Liver (tissue), 9 donors: ENCODE results near the gene DOCK11. TPM values are rescaled to one million over a fixed set of nuclear protein-coding genes. Genes with fewer than 3 reads are reported as not detected.

Experiments used
- DNase-seq: peaks from one replicate; pipeline ENCODE4 v3.0.0-alpha.2; 2017; ENCODE audit warnings: low spot score
- H3K27ac ChIP-seq, 2 donors: one replicate each; pipeline ENCODE4 v1.7.0; 2013; ENCODE audit warnings: inconsistent platforms in 2 of 2, low read length in 2 of 2, control low read depth in 1 of 2, low read depth in 1 of 2, mild to moderate bottlenecking in 1 of 2
- H3K27me3 ChIP-seq, 4 donors: one replicate each; pipeline versions ENCODE4 v1.6.1 to v1.7.0; 2013; ENCODE audit warnings: low read length in 3 of 4, inconsistent platforms in 1 of 4, mild to moderate bottlenecking in 1 of 4, moderate library complexity in 1 of 4; ENCODE audit not compliant: control insufficient read depth in 4 of 4, insufficient read depth in 4 of 4
- H3K36me3 ChIP-seq, 4 donors: one replicate each; pipeline versions ENCODE4 v1.6.1 to v1.7.0; 2013; ENCODE audit warnings: low read length in 3 of 4, mild to moderate bottlenecking in 3 of 4, low read depth in 1 of 4, moderate library complexity in 1 of 4; ENCODE audit not compliant: control insufficient read depth in 4 of 4, insufficient read depth in 3 of 4
- H3K4me1 ChIP-seq, 4 donors: one replicate each; pipeline versions ENCODE4 v1.6.1 to v1.7.0; 2013; ENCODE audit warnings: low read length in 3 of 4, mild to moderate bottlenecking in 3 of 4, moderate library complexity in 1 of 4; ENCODE audit not compliant: control insufficient read depth in 4 of 4, insufficient read depth in 4 of 4
- H3K4me3 ChIP-seq, 3 donors: one replicate each; pipeline versions ENCODE4 v1.6.1 to v1.7.0; 2013; ENCODE audit warnings: low read length in 3 of 3, control low read depth in 1 of 3, low read depth in 1 of 3, mild to moderate bottlenecking in 1 of 3
- H3K9ac ChIP-seq, 2 donors: one replicate each; pipeline ENCODE4 v1.7.0; 2013; ENCODE audit warnings: low read length in 2 of 2, mild to moderate bottlenecking in 2 of 2, moderate library complexity in 2 of 2, control low read depth in 1 of 2, low read depth in 1 of 2
- H3K9me3 ChIP-seq, 4 donors: one replicate each; pipeline versions ENCODE4 v1.6.1 to v1.7.0; 2013; ENCODE audit warnings: low read length in 3 of 4; ENCODE audit not compliant: control insufficient read depth in 4 of 4
- EGR1 ChIP-seq, 2 donors: IDR thresholded peaks; 2 replicates each; pipeline ENCODE4 v1.6.1; 2016 to 2018; ENCODE audit warnings: antibody characterized with exemption in 2 of 2, low read depth in 2 of 2
- FOXA2 ChIP-seq: IDR thresholded peaks from 2 replicates; pipeline ENCODE4 v1.6.1; 2016; ENCODE audit warnings: antibody characterized with exemption
- GABPA ChIP-seq, 2 donors: IDR thresholded peaks in 1 of 2; conservative IDR thresholded peaks in 1 of 2; 2 replicates each; pipeline ENCODE4 v1.6.1; 2016; ENCODE audit warnings: antibody characterized with exemption in 2 of 2, mild to moderate bottlenecking in 1 of 2, moderate library complexity in 1 of 2
- HNF4A ChIP-seq, 2 donors: conservative IDR thresholded peaks; 2 replicates each; pipeline ENCODE4 v1.6.1; 2016; ENCODE audit warnings: antibody characterized with exemption in 2 of 2, mild to moderate bottlenecking in 2 of 2
- JUND ChIP-seq, 2 donors: IDR thresholded peaks; 2 replicates each; pipeline ENCODE4 v1.6.1; 2016; ENCODE audit warnings: antibody characterized with exemption in 2 of 2
- MAX ChIP-seq: IDR thresholded peaks from 2 replicates; pipeline ENCODE4 v1.6.1; 2016; ENCODE audit warnings: antibody characterized with exemption
- NR2F2 ChIP-seq: IDR thresholded peaks from 2 replicates; pipeline ENCODE4 v1.6.1; 2016; ENCODE audit warnings: antibody characterized with exemption
- RAD21 ChIP-seq, 2 donors: IDR thresholded peaks; 2 replicates each; pipeline ENCODE4 v1.6.1; 2016; ENCODE audit warnings: antibody characterized with exemption in 2 of 2, mild to moderate bottlenecking in 2 of 2
- REST ChIP-seq: IDR thresholded peaks from 2 replicates; pipeline ENCODE4 v1.6.1; 2016; ENCODE audit warnings: antibody characterized with exemption, mild to moderate bottlenecking
- RXRA ChIP-seq, 2 donors: IDR thresholded peaks; 2 replicates each; pipeline ENCODE4 v1.6.1; 2017 to 2018; ENCODE audit warnings: antibody characterized with exemption in 2 of 2, mild to moderate bottlenecking in 1 of 2
- TAF1 ChIP-seq: conservative IDR thresholded peaks from 2 replicates; pipeline ENCODE4 v1.6.1; 2016; ENCODE audit warnings: antibody characterized with exemption, mild to moderate bottlenecking
- YY1 ChIP-seq: IDR thresholded peaks from 2 replicates; pipeline ENCODE4 v1.6.1; 2016; ENCODE audit warnings: antibody characterized with exemption, mild to moderate bottlenecking
- ZBTB33 ChIP-seq: IDR thresholded peaks from 2 replicates; pipeline ENCODE4 v1.6.1; 2016; ENCODE audit warnings: antibody characterized with exemption
- WGBS: extraction: QIAGEN DNeasy Blood & Tissue Kit; methylation state at CpG from one replicate; pipeline ENCODE4 v1.1.7; 2013; 5-methylcytosine and 5-hydroxymethylcytosine counted together
- polyA plus RNA-seq, 2 donors: library from polyadenylated mRNA; stranded (reverse) in 1 of 2; unstranded in 1 of 2; fragments of 200-250 nt in 1 of 2; fragments of >200 nt in 1 of 2; fragmentation: Nextera tagmentation in 1 of 2; extraction: Ambion mirVana in 1 of 2; gene quantifications; one replicate each; pipeline versions ENCODE4 v1.2.1 to v1.2.3, GENCODE V29; 2013 to 2015
- total RNA-seq, 2 donors: library from RNA; depleted of rRNA; stranded (reverse); fragments of >200 nt; gene quantifications; one replicate each; pipeline ENCODE4 v1.2.3, GENCODE V29; 2014
- donor health status: healthy.
- donor health status: healthy.
- donor health status: healthy.
- donor health status: healthy.
- donor health status: healthy.

The DOCK11 gene
- total and polyA plus RNA-seq, 4 donors = 1.3 to 9.3 (median 3.7) TPM

- H3K9me3 ChIP-seq = no peaks in the 10 kb centered on the region
- no peak for TF ChIP-seq ZBTB33
- TF ChIP-seq JUND (IDR thresholded peaks at IDR 0.05) = no peak
- TF ChIP-seq RXRA (IDR thresholded peaks at IDR 0.05) = no peak
- TF ChIP-seq RAD21 (IDR thresholded peaks at IDR 0.05) = no peak
- TF ChIP-seq GABPA (IDR thresholded peaks at IDR 0.05 in 1 of 2, conservative IDR thresholded peaks at IDR 0.05 in 1 of 2) = no peak
- no peak for TF ChIP-seq NR2F2
- TF ChIP-seq YY1 = no peak
- TF ChIP-seq FOXA2 = no peak
- no peak for TF ChIP-seq REST
- TF ChIP-seq TAF1 = no peak
- WGBS = under 1% methylated on average over 81 of the region's 81 CpGs
- no peaks in the 10 kb centered on the region for H3K27me3 ChIP-seq
- H3K36me3 ChIP-seq = no peaks in the 10 kb centered on the region
- DNase-seq = peak; percentile 32
- peak overlapping the region in 2 of 3 donors; percentile 15 to 69 for H3K4me3 ChIP-seq
- H3K27ac ChIP-seq = peak overlapping the region; percentile 23 to 65
- H3K4me1 ChIP-seq = peaks cover 0 to 12% (median 1%) of the 10 kb centered on the region in 4 donors
- H3K9ac ChIP-seq = no peak overlapping the region
These were observed 545 bp downstream of the DOCK11 start for GRCh38 chrX:118495958-118496762.

- Histone ChIP-seq H3K36me3 (no peaks in the 10 kb centered on the region), H3K4me3 (peak overlapping the region in 2 of 3 donors; percentile 15 to 69), H3K4me1 (peaks cover 0 to 12% (median 1%) of the 10 kb centered on the region in 4 donors), H3K9me3 (no peaks in the 10 kb centered on the region), H3K9ac (peak overlapping the region in 1 of 2 donors; percentile 12), H3K27me3 (no peaks in the 10 kb centered on the region), H3K27ac (peak overlapping the region; percentile 23 to 42)
- WGBS = 11% methylated on average over 13 of the region's 13 CpGs
- no peak for TF ChIP-seq YY1
- no peak for DNase-seq
These were observed 1.1 kb downstream of the DOCK11 start for GRCh38 chrX:118496763-118497079.

- H3K27ac ChIP-seq = no peak overlapping the region
- no peak for DNase-seq
- TF ChIP-seq GABPA (IDR thresholded peaks at IDR 0.05 in 1 of 2, conservative IDR thresholded peaks at IDR 0.05 in 1 of 2) (no peak), EGR1 (IDR thresholded peaks at IDR 0.05; ENCODE audit: low read depth in 2 of 2) (no peak), MAX (no peak), JUND (IDR thresholded peaks at IDR 0.05) (no peak), HNF4A (conservative IDR thresholded peaks at IDR 0.05) (peak in 1 of 2 donors; percentile 6)
- H3K4me1 ChIP-seq = peaks cover 0 to 12% (median 1%) of the 10 kb centered on the region in 4 donors
- H3K4me3 ChIP-seq = peak overlapping the region in 1 of 3 donors; percentile 3
- 46% methylated on average over 7 of the region's 7 CpGs for WGBS
- no peaks in the 10 kb centered on the region for H3K9me3 ChIP-seq
- no peaks in the 10 kb centered on the region for H3K36me3 ChIP-seq
- no peaks in the 10 kb centered on the region for H3K27me3 ChIP-seq
- peak overlapping the region in 1 of 2 donors; percentile 12 for H3K9ac ChIP-seq
These were observed 1.7 kb downstream of the DOCK11 start for GRCh38 chrX:118497180-118497818.
